GM12878 (cell line): Measurements from ENCODE around the gene NIPSNAP3A. TPM values are rescaled to one million over a fixed set of nuclear protein-coding genes. Genes with fewer than 3 reads are reported as not detected.

Source experiments
- BCL3 ChIP-seq: IDR thresholded peaks from 2 replicates; pipeline ENCODE4 v1.6.1; 2011; ENCODE audit warnings: borderline replicate concordance, low read depth, mild to moderate bottlenecking, moderate library complexity, low read length; ENCODE audit not compliant: insufficient read depth, poor library complexity, severe bottlenecking
- BHLHE40 ChIP-seq, 2 experiments: fragments of 450-650 bp in 1 of 2; IDR thresholded peaks; 2 replicates each; pipeline ENCODE4 v1.6.1; 2011 to 2017; ENCODE audit warnings: low read depth in 2 of 2, borderline replicate concordance in 1 of 2, improper control_type of control experiment in 1 of 2, low read length in 1 of 2, mild to moderate bottlenecking in 1 of 2
- BMI1 ChIP-seq: fragments of 450-650 bp; IDR thresholded peaks from 2 replicates; pipeline ENCODE4 v1.6.1; 2016; ENCODE audit warnings: mild to moderate bottlenecking, moderate library complexity, borderline replicate concordance
- BRCA1 ChIP-seq: IDR thresholded peaks from 2 replicates; pipeline ENCODE4 v1.6.1; 2011; ENCODE audit warnings: low read depth, low read length, improper control_type of control experiment
- CBFB ChIP-seq: IDR thresholded peaks from 2 replicates; pipeline ENCODE4 v1.6.1; 2016; ENCODE audit warnings: antibody characterized with exemption, low read depth
- CBX5 ChIP-seq: sonication (generic); IDR thresholded peaks from 2 replicates; pipeline ENCODE4 v1.6.1; 2016; ENCODE audit warnings: low read depth, moderate library complexity, mild to moderate bottlenecking, inconsistent platforms
- DPF2 ChIP-seq: fragments of 450-650 bp; IDR thresholded peaks from 2 replicates; pipeline ENCODE4 v1.6.1; 2017; ENCODE audit warnings: mild to moderate bottlenecking
- GATAD2B ChIP-seq: fragments of 450-650 bp; conservative IDR thresholded peaks from 2 replicates; pipeline ENCODE4 v1.6.1; 2017; ENCODE audit warnings: low read depth, mild to moderate bottlenecking, moderate library complexity
- IKZF1 ChIP-seq: fragments of 450-650 bp; conservative IDR thresholded peaks from 2 replicates; pipeline ENCODE4 v1.6.1; 2017; ENCODE audit warnings: antibody characterized with exemption, mild to moderate bottlenecking
- IRF5 ChIP-seq: fragments of 450-650 bp; IDR thresholded peaks from 2 replicates; pipeline ENCODE4 v1.6.1; 2017; ENCODE audit warnings: borderline replicate concordance
- JUND ChIP-seq: IDR thresholded peaks from 2 replicates; pipeline ENCODE4 v1.6.1; 2012; ENCODE audit warnings: low read depth, mild to moderate bottlenecking, low read length, improper control_type of control experiment, moderate library complexity
- MEF2B ChIP-seq: fragments of 450-650 bp; IDR thresholded peaks from 2 replicates; pipeline ENCODE4 v1.6.1; 2018; ENCODE audit warnings: mild to moderate bottlenecking, moderate library complexity; ENCODE audit not compliant: partially characterized antibody, poor library complexity, severe bottlenecking
- NFYB ChIP-seq: IDR thresholded peaks from 2 replicates; pipeline ENCODE4 v1.6.1; 2011; ENCODE audit warnings: low read depth, mild to moderate bottlenecking, low read length, improper control_type of control experiment, moderate library complexity; ENCODE audit not compliant: insufficient read depth
- NR2C1 ChIP-seq: fragments of 450-650 bp; IDR thresholded peaks from 2 replicates; pipeline ENCODE4 v1.6.1; 2017; ENCODE audit warnings: antibody characterized with exemption, mild to moderate bottlenecking, moderate library complexity
- NR2F1 ChIP-seq: fragments of 450-650 bp; conservative IDR thresholded peaks from 2 replicates; pipeline ENCODE4 v1.6.1; 2017; ENCODE audit warnings: mild to moderate bottlenecking
- PBX3 ChIP-seq: IDR thresholded peaks from 2 replicates; pipeline ENCODE4 v1.6.1; 2011; ENCODE audit warnings: mild to moderate bottlenecking, low read depth, low read length, moderate library complexity; ENCODE audit not compliant: insufficient replicate concordance
- SMAD1 ChIP-seq: fragments of 450-650 bp; IDR thresholded peaks from 2 replicates; pipeline ENCODE4 v1.6.1; 2018; ENCODE audit warnings: mild to moderate bottlenecking, low read depth; ENCODE audit not compliant: partially characterized antibody
- TAF1 ChIP-seq: IDR thresholded peaks from 2 replicates; pipeline ENCODE4 v1.6.1; 2011; ENCODE audit warnings: mild to moderate bottlenecking, low read depth, low read length, borderline replicate concordance
- YY1 ChIP-seq: IDR thresholded peaks from 2 replicates; pipeline ENCODE4 v1.6.1; 2011; ENCODE audit warnings: low read depth, mild to moderate bottlenecking, low read length
- ZZZ3 ChIP-seq: IDR thresholded peaks from 2 replicates; pipeline ENCODE4 v1.6.1; 2011; ENCODE audit warnings: low read depth; ENCODE audit not compliant: control insufficient read depth, insufficient read length
- polyA plus RNA-seq, 11 experiments: library from polyadenylated mRNA; depleted of rRNA in 4 of 11; unstranded in 6 of 11; stranded (reverse) in 5 of 11; fragments of >200 nt; fragmentation: Nextera tagmentation in 4 of 11; fragmentation: Illumina TruSeq in 1 of 11; extraction: Ambion mirVana in 4 of 11; extraction: Trizol in 1 of 11; gene quantifications; 1 replicate in 1 of 11; 2 replicates in 10 of 11; pipeline versions ENCODE4 v1.2.1 to v1.2.3, GENCODE V29; 2011 to 2016; ENCODE audit warnings: inconsistent platforms in 2 of 11, missing spikeins in 2 of 11, low read depth in 1 of 11
- total RNA-seq, 4 experiments: library from RNA; depleted of rRNA in 3 of 4; stranded (reverse); fragments of >200 nt in 3 of 4; fragmentation: Illumina TruSeq in 1 of 4; extraction: Trizol in 1 of 4; gene quantifications; 2 replicates each; pipeline versions ENCODE4 v1.2.1 to v1.2.3, GENCODE V29; 2013 to 2021

Gene NIPSNAP3A
- total and polyA plus RNA-seq, 10 of the 15 experiments (the other 5 are each of a cell fraction or from before 2014, with no cell fraction given) = 19.1 to 87.2 (median 34.0) TPM

GRCh38 chr9:104775574-104775936 is 28.1 kb downstream of the NIPSNAP3A start (continued):
- TF ChIP-seq PBX3 (no peak), ZZZ3 (no peak), CBFB (peak; percentile 18; the same call in 1 of the 2 replicates), MEF2B (peak; percentile 54), DPF2 (peak; percentile 88), YY1 (no peak), NFYB (no peak), JUND (no peak), IKZF1 (peak; percentile 74; the same call in 1 of the 2 replicates), NR2C1 (no peak), NR2F1 (peak; percentile 38; the same call in 1 of the 2 replicates), BMI1 (peak; percentile 9; the same call in 1 of the 2 replicates), GATAD2B (peak; percentile 40; the same call in 1 of the 2 replicates), BRCA1 (no peak), IRF5 (no peak), BHLHE40 (IDR thresholded peaks at IDR 0.05; ENCODE audit: borderline replicate concordance in 1 of 2, low read depth in 2 of 2, low read length in 1 of 2) (0 out of 4 replicates have a peak, but pooled peaks of 1 of the 2 experiments have one; percentile 0), BCL3 (peak; percentile 2), CBX5 (0 out of 2 replicates have a peak, but pooled peaks have one; percentile 12), SMAD1 (peak; percentile 2), TAF1 (0 out of 2 replicates have a peak, but pooled peaks have one; percentile 0)
